ENCODE measurements around the gene TAF4. TPM values are rescaled to one million over a fixed set of nuclear protein-coding genes. Genes with fewer than 3 reads are reported as not detected.

TAF4 gene
- total and polyA plus RNA-seq, 2 of the 13 experiments (the other 11 are each of a cell fraction or from before 2014, with no cell fraction given) = 5.9 to 12.0 TPM

- no peak for TF ChIP-seq TERF1 (CRISPR knock-in tag; IDR thresholded peaks at IDR 0.05)
- TF ChIP-seq ZUFSP (CRISPR knock-in tag; IDR thresholded peaks at IDR 0.05; ENCODE audit: borderline replicate concordance) = no peak
- TF ChIP-seq, protein P1, sequence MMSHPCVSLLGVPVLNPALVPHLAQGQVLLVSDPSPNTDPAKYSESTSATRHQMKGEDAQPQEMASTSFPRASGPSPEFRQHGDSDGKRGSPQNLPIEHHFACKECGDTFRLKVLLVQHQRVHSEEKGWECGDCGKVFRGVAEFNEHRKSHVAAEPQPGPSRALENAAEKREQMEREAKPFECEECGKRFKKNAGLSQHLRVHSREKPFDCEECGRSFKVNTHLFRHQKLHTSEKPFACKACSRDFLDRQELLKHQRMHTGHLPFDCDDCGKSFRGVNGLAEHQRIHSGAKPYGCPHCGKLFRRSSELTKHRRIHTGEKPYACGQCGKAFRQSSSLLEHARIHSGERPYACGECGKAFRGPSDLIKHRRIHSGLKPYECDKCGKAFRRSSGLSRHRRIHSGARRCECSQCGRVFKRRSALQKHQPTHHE (CRISPR knock-in tag; IDR thresholded peaks at IDR 0.05; ENCODE audit: borderline replicate concordance) = peak; percentile 87; the same call in 1 of the 2 replicates
- no peak for TF ChIP-seq ZNF33A (CRISPR knock-in tag; IDR thresholded peaks at IDR 0.05; ENCODE audit: borderline replicate concordance)
- TF ChIP-seq, protein P2, sequence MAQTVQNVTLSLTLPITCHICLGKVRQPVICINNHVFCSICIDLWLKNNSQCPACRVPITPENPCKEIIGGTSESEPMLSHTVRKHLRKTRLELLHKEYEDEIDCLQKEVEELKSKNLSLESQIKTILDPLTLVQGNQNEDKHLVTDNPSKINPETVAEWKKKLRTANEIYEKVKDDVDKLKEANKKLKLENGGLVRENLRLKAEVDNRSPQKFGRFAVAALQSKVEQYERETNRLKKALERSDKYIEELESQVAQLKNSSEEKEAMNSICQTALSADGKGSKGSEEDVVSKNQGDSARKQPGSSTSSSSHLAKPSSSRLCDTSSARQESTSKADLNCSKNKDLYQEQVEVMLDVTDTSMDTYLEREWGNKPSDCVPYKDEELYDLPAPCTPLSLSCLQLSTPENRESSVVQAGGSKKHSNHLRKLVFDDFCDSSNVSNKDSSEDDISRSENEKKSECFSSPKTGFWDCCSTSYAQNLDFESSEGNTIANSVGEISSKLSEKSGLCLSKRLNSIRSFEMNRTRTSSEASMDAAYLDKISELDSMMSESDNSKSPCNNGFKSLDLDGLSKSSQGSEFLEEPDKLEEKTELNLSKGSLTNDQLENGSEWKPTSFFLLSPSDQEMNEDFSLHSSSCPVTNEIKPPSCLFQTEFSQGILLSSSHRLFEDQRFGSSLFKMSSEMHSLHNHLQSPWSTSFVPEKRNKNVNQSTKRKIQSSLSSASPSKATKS (CRISPR knock-in tag; IDR thresholded peaks at IDR 0.05) = no peak; the same call in 1 of the 2 replicates
- TF ChIP-seq, protein P3, sequence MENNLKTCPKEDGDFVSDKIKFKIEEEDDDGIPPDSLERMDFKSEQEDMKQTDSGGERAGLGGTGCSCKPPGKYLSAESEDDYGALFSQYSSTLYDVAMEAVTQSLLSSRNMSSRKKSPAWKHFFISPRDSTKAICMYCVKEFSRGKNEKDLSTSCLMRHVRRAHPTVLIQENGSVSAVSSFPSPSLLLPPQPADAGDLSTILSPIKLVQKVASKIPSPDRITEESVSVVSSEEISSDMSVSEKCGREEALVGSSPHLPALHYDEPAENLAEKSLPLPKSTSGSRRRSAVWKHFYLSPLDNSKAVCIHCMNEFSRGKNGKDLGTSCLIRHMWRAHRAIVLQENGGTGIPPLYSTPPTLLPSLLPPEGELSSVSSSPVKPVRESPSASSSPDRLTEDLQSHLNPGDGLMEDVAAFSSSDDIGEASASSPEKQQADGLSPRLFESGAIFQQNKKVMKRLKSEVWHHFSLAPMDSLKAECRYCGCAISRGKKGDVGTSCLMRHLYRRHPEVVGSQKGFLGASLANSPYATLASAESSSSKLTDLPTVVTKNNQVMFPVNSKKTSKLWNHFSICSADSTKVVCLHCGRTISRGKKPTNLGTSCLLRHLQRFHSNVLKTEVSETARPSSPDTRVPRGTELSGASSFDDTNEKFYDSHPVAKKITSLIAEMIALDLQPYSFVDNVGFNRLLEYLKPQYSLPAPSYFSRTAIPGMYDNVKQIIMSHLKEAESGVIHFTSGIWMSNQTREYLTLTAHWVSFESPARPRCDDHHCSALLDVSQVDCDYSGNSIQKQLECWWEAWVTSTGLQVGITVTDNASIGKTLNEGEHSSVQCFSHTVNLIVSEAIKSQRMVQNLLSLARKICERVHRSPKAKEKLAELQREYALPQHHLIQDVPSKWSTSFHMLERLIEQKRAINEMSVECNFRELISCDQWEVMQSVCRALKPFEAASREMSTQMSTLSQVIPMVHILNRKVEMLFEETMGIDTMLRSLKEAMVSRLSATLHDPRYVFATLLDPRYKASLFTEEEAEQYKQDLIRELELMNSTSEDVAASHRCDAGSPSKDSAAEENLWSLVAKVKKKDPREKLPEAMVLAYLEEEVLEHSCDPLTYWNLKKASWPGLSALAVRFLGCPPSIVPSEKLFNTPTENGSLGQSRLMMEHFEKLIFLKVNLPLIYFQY (CRISPR knock-in tag; IDR thresholded peaks at IDR 0.05; ENCODE audit: borderline replicate concordance) = no peak
- TF ChIP-seq ZNF501 (CRISPR knock-in tag; IDR thresholded peaks at IDR 0.05) = no peak
- no peak for TF ChIP-seq NFE2 (CRISPR knock-in tag; IDR thresholded peaks at IDR 0.05)
- TF ChIP-seq SRSF4 (IDR thresholded peaks at IDR 0.05; ENCODE audit: low read depth, low read length, poor library complexity, severe bottlenecking) = no peak
- peak; percentile 90 for TF ChIP-seq UBTF (CRISPR knock-in tag; IDR thresholded peaks at IDR 0.05)
- TF ChIP-seq ZNF652 (CRISPR knock-in tag; IDR thresholded peaks at IDR 0.05; ENCODE audit: borderline replicate concordance, low read depth) = no peak
- TF ChIP-seq ZNF260 (CRISPR knock-in tag; IDR thresholded peaks at IDR 0.05; ENCODE audit: borderline replicate concordance, low read depth) = no peak
- TF ChIP-seq NFE2L2 (IDR thresholded peaks at IDR 0.05; ENCODE audit: low read length) = no peak
- TF ChIP-seq RAD21 (CRISPR knock-in tag; IDR thresholded peaks at IDR 0.05) = no peak
- TF ChIP-seq NAIF1 (CRISPR knock-in tag; IDR thresholded peaks at IDR 0.05; ENCODE audit: borderline replicate concordance) = no peak
Observed at GRCh38 chr20:62066339-62066982, 780 bp upstream of the TAF4 start (continued).

Data from HepG2 (cell line).